ENCODE results near the gene MOCOS.

Gene MOCOS

DNA sequence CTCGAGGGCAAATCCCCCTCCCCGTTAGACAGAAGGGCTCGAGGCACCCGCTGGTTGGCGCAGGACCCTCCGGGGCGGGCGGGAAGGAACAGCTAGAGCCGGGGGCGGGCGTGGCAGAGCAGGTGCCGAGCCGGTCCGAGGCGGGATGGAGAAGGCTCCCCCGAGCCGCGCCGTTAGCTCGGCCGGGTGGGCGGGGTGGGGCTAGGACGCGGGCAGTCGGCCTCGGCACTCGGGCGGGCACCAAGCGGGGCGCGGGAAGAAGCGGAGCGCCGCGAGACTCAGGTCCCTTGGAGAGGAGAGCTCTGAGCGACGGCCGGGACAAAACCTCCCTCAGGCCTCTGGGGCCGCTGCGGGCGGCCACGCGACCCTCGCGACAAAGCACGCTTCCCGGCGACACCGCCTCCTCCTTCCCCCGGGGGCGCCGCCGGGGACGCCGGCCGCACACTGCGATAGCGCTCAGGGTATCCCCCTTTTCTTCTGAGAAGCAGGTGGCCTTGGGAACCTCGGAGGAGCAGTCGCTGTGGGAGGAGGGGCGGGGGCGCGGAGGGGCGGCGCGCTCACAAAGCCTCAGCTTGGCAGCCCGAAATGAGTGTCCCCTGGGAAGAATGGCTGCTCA, 110.9 kb downstream of the MOCOS start:
- H3K9ac ChIP-seq (ENCODE audit: low read length) = no peak overlapping the region; the same call in 1 of the 2 replicates
- no peaks in the 10 kb centered on the region for H3K4me1 ChIP-seq (ENCODE audit: insufficient read depth, low read length, severe bottlenecking)
- peak overlapping the region; percentile 55 for H3K4me3 ChIP-seq (ENCODE audit: low read depth, low read length, poor library complexity, severe bottlenecking)
- 0 out of 2 replicates have a peak, but pooled peaks cover 3% of the 10 kb centered on the region for H3K27me3 ChIP-seq (ENCODE audit: insufficient read depth, low read length)
- peak overlapping the region; percentile 66 for H3K4me2 ChIP-seq (ENCODE audit: low read length)
- TF ChIP-seq EZH2 (IDR thresholded peaks at IDR 0.05; ENCODE audit: borderline replicate concordance, low read length) = no peak
- TF ChIP-seq, protein P1, sequence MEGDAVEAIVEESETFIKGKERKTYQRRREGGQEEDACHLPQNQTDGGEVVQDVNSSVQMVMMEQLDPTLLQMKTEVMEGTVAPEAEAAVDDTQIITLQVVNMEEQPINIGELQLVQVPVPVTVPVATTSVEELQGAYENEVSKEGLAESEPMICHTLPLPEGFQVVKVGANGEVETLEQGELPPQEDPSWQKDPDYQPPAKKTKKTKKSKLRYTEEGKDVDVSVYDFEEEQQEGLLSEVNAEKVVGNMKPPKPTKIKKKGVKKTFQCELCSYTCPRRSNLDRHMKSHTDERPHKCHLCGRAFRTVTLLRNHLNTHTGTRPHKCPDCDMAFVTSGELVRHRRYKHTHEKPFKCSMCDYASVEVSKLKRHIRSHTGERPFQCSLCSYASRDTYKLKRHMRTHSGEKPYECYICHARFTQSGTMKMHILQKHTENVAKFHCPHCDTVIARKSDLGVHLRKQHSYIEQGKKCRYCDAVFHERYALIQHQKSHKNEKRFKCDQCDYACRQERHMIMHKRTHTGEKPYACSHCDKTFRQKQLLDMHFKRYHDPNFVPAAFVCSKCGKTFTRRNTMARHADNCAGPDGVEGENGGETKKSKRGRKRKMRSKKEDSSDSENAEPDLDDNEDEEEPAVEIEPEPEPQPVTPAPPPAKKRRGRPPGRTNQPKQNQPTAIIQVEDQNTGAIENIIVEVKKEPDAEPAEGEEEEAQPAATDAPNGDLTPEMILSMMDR (IDR thresholded peaks at IDR 0.05; ENCODE audit: low read length) = no peak
- H3F3A ChIP-seq (ENCODE audit: insufficient read depth, low read length) = no peaks in the 10 kb centered on the region
- H4K20me1 ChIP-seq (ENCODE audit: insufficient read depth, low read length) = no peaks in the 10 kb centered on the region
- no peaks in the 10 kb centered on the region for H3K9me3 ChIP-seq (ENCODE audit: low read length)
- H3K79me2 ChIP-seq (ENCODE audit: insufficient read depth, low read length) = no peaks in the 10 kb centered on the region
- H3K27ac ChIP-seq (ENCODE audit: low read depth, low read length, poor library complexity, severe bottlenecking) = no peak overlapping the region
- H3K36me3 ChIP-seq (ENCODE audit: insufficient read depth, low read length) = no peaks in the 10 kb centered on the region
- no peak overlapping the region for H2AFZ ChIP-seq (ENCODE audit: low read length)
- no peaks in the 10 kb centered on the region for H3K9me2 ChIP-seq (ENCODE audit: low read depth, low read length)

DNA sequence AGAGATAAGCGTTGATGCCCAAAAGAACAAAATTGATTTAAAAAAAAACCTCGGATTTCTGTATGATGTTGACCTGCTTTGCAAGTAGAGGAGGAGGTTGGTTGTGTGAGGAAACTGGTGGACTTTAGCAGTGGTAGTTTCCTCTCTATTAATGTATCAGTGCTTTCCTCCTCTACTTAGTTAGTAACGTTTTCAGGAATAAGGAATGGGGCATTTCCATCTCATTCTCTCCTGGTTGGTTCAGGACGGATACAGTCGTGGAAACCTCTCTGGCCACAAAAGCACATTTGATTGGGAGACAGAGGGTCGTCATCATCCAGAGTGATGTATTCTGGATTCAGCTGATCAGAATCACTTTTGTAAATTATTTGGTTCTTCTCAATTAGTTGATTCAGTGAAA, 111.7 kb downstream of the MOCOS start:
- Histone ChIP-seq H3K9me3 (ENCODE audit: low read length) (no peaks in the 10 kb centered on the region), H3K4me2 (ENCODE audit: low read length) (no peak overlapping the region), H3K79me2 (ENCODE audit: insufficient read depth, low read length) (no peaks in the 10 kb centered on the region), H3K4me1 (ENCODE audit: insufficient read depth, low read length, severe bottlenecking) (no peaks in the 10 kb centered on the region), H3K9ac (ENCODE audit: low read length) (no peak overlapping the region), H3K27ac (ENCODE audit: low read depth, low read length, poor library complexity, severe bottlenecking) (no peak overlapping the region), H3K36me3 (ENCODE audit: insufficient read depth, low read length) (no peaks in the 10 kb centered on the region), H3K9me2 (ENCODE audit: low read depth, low read length) (no peaks in the 10 kb centered on the region), H3K27me3 (ENCODE audit: insufficient read depth, low read length) (0 out of 2 replicates have a peak, but pooled peaks cover 3% of the 10 kb centered on the region), H2AFZ (ENCODE audit: low read length) (no peak overlapping the region), H3K4me3 (ENCODE audit: low read depth, low read length, poor library complexity, severe bottlenecking) (no peak overlapping the region), H4K20me1 (ENCODE audit: insufficient read depth, low read length) (no peaks in the 10 kb centered on the region), H3F3A (ENCODE audit: insufficient read depth, low read length) (no peaks in the 10 kb centered on the region)
- TF ChIP-seq EZH2 (IDR thresholded peaks at IDR 0.05; ENCODE audit: borderline replicate concordance, low read length) = no peak
- TF ChIP-seq, protein P1 (IDR thresholded peaks at IDR 0.05; ENCODE audit: low read length) = no peak

DNA sequence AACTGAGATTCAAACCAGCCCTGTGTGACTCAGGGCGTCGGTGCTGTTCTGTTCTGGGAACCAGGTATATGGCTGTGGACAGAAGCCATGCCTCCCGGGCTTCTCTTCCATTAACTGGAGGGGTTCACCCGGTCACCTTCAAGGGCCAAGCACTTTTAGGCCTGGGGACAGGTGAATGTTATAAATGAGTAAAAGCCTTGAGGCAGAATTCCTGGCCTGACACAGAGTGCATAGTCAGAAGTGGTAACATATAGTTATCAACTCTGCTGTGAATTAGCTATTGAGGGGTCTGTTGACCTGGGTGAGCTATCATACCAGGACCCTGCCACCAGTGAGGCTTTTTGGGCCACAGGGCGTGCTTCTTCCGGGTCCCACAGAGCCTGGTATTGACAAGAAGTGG, 112.9 kb downstream of the MOCOS start:
- Histone ChIP-seq H3F3A (ENCODE audit: insufficient read depth, low read length) (no peaks in the 10 kb centered on the region), H3K36me3 (ENCODE audit: insufficient read depth, low read length) (no peaks in the 10 kb centered on the region), H3K9me3 (ENCODE audit: low read length) (no peaks in the 10 kb centered on the region), H3K27ac (ENCODE audit: low read depth, low read length, poor library complexity, severe bottlenecking) (no peak overlapping the region), H3K79me2 (ENCODE audit: insufficient read depth, low read length) (no peaks in the 10 kb centered on the region), H2AFZ (ENCODE audit: low read length) (no peak overlapping the region), H3K9me2 (ENCODE audit: low read depth, low read length) (no peaks in the 10 kb centered on the region), H3K4me1 (ENCODE audit: insufficient read depth, low read length, severe bottlenecking) (no peaks in the 10 kb centered on the region), H3K9ac (ENCODE audit: low read length) (no peak overlapping the region), H3K4me3 (ENCODE audit: low read depth, low read length, poor library complexity, severe bottlenecking) (no peak overlapping the region), H3K27me3 (ENCODE audit: insufficient read depth, low read length) (0 out of 2 replicates have a peak, but pooled peaks cover 3% of the 10 kb centered on the region), H3K4me2 (ENCODE audit: low read length) (no peak overlapping the region), H4K20me1 (ENCODE audit: insufficient read depth, low read length) (no peaks in the 10 kb centered on the region)
- TF ChIP-seq, protein P1 (IDR thresholded peaks at IDR 0.05; ENCODE audit: low read length) = no peak
- no peak for TF ChIP-seq EZH2 (IDR thresholded peaks at IDR 0.05; ENCODE audit: borderline replicate concordance, low read length)

Data from OCI-LY1 (cell line).